C4-2B (cell line): ENCODE measurements around the gene TP73.

Experiments
- CTCF ChIP-seq: fragments of 450-650 bp; conservative IDR thresholded peaks from 2 replicates; pipeline ENCODE4 v1.5.1; 2017; ENCODE audit warnings: mild to moderate bottlenecking
- ZFX ChIP-seq: fragments of 450-650 bp; IDR thresholded peaks from 2 replicates; pipeline ENCODE4 v1.6.1; 2017

- TF ChIP-seq CTCF (no peak), ZFX (no peak)
Observed at GRCh38 chr1:3743421-3743820, 91.1 kb downstream of the TP73 start.
